ENCODE measurements around the gene EMX2.

The EMX2 gene

GRCh38 chr10:117550599-117551329 lies 8.2 kb downstream of the EMX2 start:
- H3K79me2 ChIP-seq (ENCODE audit: control insufficient read depth, insufficient read depth, low read length, poor library complexity) = no peaks in the 10 kb centered on the region
- no peaks in the 10 kb centered on the region for H3K36me3 ChIP-seq (ENCODE audit: control insufficient read depth in 1 of 2, insufficient read depth in 2 of 2, low read length in 2 of 2)
- no CpG with 5 or more reads among the region's 22 CpGs for WGBS (ENCODE audit: extremely low coverage, insufficient coverage, insufficient read length)

DNA sequence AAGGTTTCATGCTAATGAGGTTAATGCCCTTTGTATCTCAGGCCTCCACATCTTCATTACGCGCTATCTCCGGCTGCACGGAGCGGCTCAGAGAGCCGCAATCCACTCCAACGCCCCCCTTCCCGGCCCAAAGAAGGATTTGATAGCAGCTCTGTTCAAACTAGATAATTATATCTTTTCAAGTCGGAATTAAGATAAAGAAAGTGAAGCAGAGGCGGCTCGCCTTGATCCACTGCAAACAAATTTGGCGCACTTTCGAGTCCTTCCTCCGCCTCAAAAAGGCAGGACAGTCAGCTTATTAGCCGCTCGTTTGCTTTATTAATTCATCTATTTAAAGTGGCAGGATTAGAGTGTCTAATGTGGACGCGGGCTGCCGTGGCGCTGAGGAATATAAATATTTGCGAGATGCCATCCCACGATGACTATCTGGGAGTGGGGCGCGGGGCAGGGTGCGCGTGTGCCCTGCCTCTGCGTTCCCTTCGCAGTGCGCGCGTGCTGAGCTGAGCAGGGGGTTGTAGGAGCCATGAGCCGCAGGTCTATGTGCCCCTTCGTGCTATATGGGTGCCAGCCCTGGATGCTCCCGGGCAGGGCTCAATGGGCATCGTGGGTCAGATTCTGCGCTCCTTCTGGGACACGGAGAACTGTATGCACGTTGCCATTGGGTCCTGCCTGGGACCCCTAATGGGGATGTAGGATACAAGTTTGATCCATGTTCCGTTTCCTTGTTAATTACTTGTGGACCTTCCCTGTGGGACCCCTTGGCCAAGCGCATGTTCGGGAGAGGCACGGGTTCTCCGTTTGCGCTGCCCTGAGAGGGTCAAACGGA lies 9.0 kb downstream of the EMX2 start:
- Histone ChIP-seq H3K9me3 (ENCODE audit: insufficient read depth, low read depth, low read length) (peaks cover 13% of the 10 kb centered on the region), H3K79me1 (ENCODE audit: low read length) (no peaks in the 10 kb centered on the region)

More at GRCh38 chr10:117550599-117551329, 8.2 kb downstream of the EMX2 start:
- H4K12ac ChIP-seq (ENCODE audit: low read depth, low read length) = no peak overlapping the region
- peaks cover 13% of the 10 kb centered on the region for H3K9me3 ChIP-seq (ENCODE audit: insufficient read depth, low read depth, low read length)
- H4K8ac ChIP-seq (ENCODE audit: low read depth, low read length) = no peak overlapping the region
- H2AK5ac ChIP-seq (ENCODE audit: low read length) = no peak overlapping the region
- H3K4ac ChIP-seq (ENCODE audit: low read depth, low read length) = no peak overlapping the region
- H3K4me1 ChIP-seq (ENCODE audit: control insufficient read depth in 1 of 2, insufficient read depth in 2 of 2, low read length in 2 of 2) = peaks cover 4 to 8% of the 10 kb centered on the region in 2 experiments
- H3K27ac ChIP-seq (ENCODE audit: low read depth, low read length) = no peak overlapping the region
- H3K9ac ChIP-seq (ENCODE audit: low read length) = no peak overlapping the region
- H3K4me2 ChIP-seq (ENCODE audit: low read length) = no peak overlapping the region
- H3K4me3 ChIP-seq (ENCODE audit: low read depth, low read length) = no peak overlapping the region
- DNase-seq = no peak
- H2AFZ ChIP-seq (ENCODE audit: insufficient read depth, low read length, poor library complexity) = no peak overlapping the region
- H3K23ac ChIP-seq (ENCODE audit: low read length) = no peak overlapping the region
- no peak overlapping the region for H2BK5ac ChIP-seq (ENCODE audit: low read depth, low read length, poor library complexity)
- H3K18ac ChIP-seq (ENCODE audit: low read length) = no peak overlapping the region
- no peak overlapping the region for H4K91ac ChIP-seq (ENCODE audit: low read depth, low read length)
- H3K79me1 ChIP-seq (ENCODE audit: low read length) = no peaks in the 10 kb centered on the region
- H2BK12ac ChIP-seq (ENCODE audit: low read length) = no peak overlapping the region
- H3K27me3 ChIP-seq (ENCODE audit: insufficient read depth, low read length) = peaks cover 87% of the 10 kb centered on the region
- no peak overlapping the region for H3K14ac ChIP-seq (ENCODE audit: low read length)
- no peak overlapping the region for H2BK120ac ChIP-seq (ENCODE audit: insufficient read depth, low read length, poor library complexity)

DNA sequence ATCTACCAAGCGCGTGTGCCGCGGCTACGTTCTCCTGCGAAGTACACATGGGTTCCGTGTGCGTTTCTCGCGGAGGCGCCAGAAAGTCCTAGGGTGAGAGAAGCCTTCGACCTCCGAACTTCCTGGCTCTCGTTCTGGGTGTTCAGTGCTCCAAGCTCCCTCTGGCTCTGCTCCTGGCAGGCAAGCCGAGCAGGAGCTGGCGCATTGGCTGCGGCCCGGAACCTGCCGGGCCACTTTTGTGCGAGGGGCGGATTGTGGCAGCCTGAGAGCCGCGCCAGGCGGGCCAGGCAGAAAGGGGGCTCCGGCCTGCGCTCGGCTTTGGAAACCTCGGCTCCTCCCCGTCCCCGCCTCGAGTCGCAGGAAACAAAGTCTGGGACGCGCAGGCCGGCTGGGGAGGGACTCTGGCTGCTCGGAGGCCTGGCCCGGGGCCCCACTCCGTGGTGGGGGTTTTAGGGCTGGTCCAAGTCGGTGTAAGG lies 9.6 kb downstream of the EMX2 start:
- no peak overlapping the region for H3K23ac ChIP-seq (ENCODE audit: low read length)
- H3K18ac ChIP-seq (ENCODE audit: low read length) = no peak overlapping the region
- peak overlapping the region; percentile 35 for H3K4me2 ChIP-seq (ENCODE audit: low read length)
- no peak overlapping the region for H3K14ac ChIP-seq (ENCODE audit: low read length)
- DNase-seq = no peak
- no peak overlapping the region for H4K12ac ChIP-seq (ENCODE audit: low read depth, low read length)
- H3K27me3 ChIP-seq (ENCODE audit: insufficient read depth, low read length) = peaks cover 73% of the 10 kb centered on the region
- H4K8ac ChIP-seq (ENCODE audit: low read depth, low read length) = no peak overlapping the region
- H3K27ac ChIP-seq (ENCODE audit: low read depth, low read length) = no peak overlapping the region
- no peak overlapping the region for H2AFZ ChIP-seq (ENCODE audit: insufficient read depth, low read length, poor library complexity)
- no peak overlapping the region for H2BK120ac ChIP-seq (ENCODE audit: insufficient read depth, low read length, poor library complexity)
- H2BK12ac ChIP-seq (ENCODE audit: low read length) = no peak overlapping the region
- no peaks in the 10 kb centered on the region for H3K79me1 ChIP-seq (ENCODE audit: low read length)
- no peak overlapping the region for H2AK5ac ChIP-seq (ENCODE audit: low read length)
- WGBS (ENCODE audit: extremely low coverage, insufficient coverage, insufficient read length) = no CpG with 5 or more reads among the region's 39 CpGs
- H3K9ac ChIP-seq (ENCODE audit: low read length) = no peak overlapping the region
- no peak overlapping the region for H3K4ac ChIP-seq (ENCODE audit: low read depth, low read length)
- no peak overlapping the region for H4K91ac ChIP-seq (ENCODE audit: low read depth, low read length)
- no peak overlapping the region for H3K4me3 ChIP-seq (ENCODE audit: low read depth, low read length)
- peaks cover 13% of the 10 kb centered on the region for H3K9me3 ChIP-seq (ENCODE audit: insufficient read depth, low read depth, low read length)
- no peak overlapping the region for H2BK5ac ChIP-seq (ENCODE audit: low read depth, low read length, poor library complexity)
- H3K79me2 ChIP-seq (ENCODE audit: control insufficient read depth, insufficient read depth, low read length, poor library complexity) = no peaks in the 10 kb centered on the region
- H3K36me3 ChIP-seq (ENCODE audit: control insufficient read depth in 1 of 2, insufficient read depth in 2 of 2, low read length in 2 of 2) = no peaks in the 10 kb centered on the region
- peaks cover 4 to 8% of the 10 kb centered on the region in 2 experiments for H3K4me1 ChIP-seq (ENCODE audit: control insufficient read depth in 1 of 2, insufficient read depth in 2 of 2, low read length in 2 of 2)

More for the DNA sequence above, 9.0 kb downstream of the EMX2 start:
- no peak overlapping the region for H3K4ac ChIP-seq (ENCODE audit: low read depth, low read length)
- no peaks in the 10 kb centered on the region for H3K79me2 ChIP-seq (ENCODE audit: control insufficient read depth, insufficient read depth, low read length, poor library complexity)
- no peak overlapping the region for H2BK120ac ChIP-seq (ENCODE audit: insufficient read depth, low read length, poor library complexity)
- no peak overlapping the region for H3K18ac ChIP-seq (ENCODE audit: low read length)
- no peak overlapping the region for H4K8ac ChIP-seq (ENCODE audit: low read depth, low read length)
- no peaks in the 10 kb centered on the region for H3K36me3 ChIP-seq (ENCODE audit: control insufficient read depth in 1 of 2, insufficient read depth in 2 of 2, low read length in 2 of 2)
- DNase-seq = no peak
- H3K4me3 ChIP-seq (ENCODE audit: low read depth, low read length) = peak overlapping the region; percentile 25
- no peak overlapping the region for H3K9ac ChIP-seq (ENCODE audit: low read length)
- H3K27ac ChIP-seq (ENCODE audit: low read depth, low read length) = no peak overlapping the region
- H2BK12ac ChIP-seq (ENCODE audit: low read length) = no peak overlapping the region
- no peak overlapping the region for H3K23ac ChIP-seq (ENCODE audit: low read length)
- H4K12ac ChIP-seq (ENCODE audit: low read depth, low read length) = no peak overlapping the region
- H3K4me1 ChIP-seq (ENCODE audit: control insufficient read depth in 1 of 2, insufficient read depth in 2 of 2, low read length in 2 of 2) = peaks cover 4 to 8% of the 10 kb centered on the region in 2 experiments
- peaks cover 79% of the 10 kb centered on the region for H3K27me3 ChIP-seq (ENCODE audit: insufficient read depth, low read length)
- peak overlapping the region; percentile 35 for H3K4me2 ChIP-seq (ENCODE audit: low read length)
- H2AFZ ChIP-seq (ENCODE audit: insufficient read depth, low read length, poor library complexity) = no peak overlapping the region
- no peak overlapping the region for H2AK5ac ChIP-seq (ENCODE audit: low read length)
- H4K91ac ChIP-seq (ENCODE audit: low read depth, low read length) = no peak overlapping the region
- no CpG with 5 or more reads among the region's 45 CpGs for WGBS (ENCODE audit: extremely low coverage, insufficient coverage, insufficient read length)
- H3K14ac ChIP-seq (ENCODE audit: low read length) = no peak overlapping the region
- no peak overlapping the region for H2BK5ac ChIP-seq (ENCODE audit: low read depth, low read length, poor library complexity)

- Histone ChIP-seq H4K12ac (ENCODE audit: low read depth, low read length) (no peak overlapping the region), H3K36me3 (ENCODE audit: control insufficient read depth in 1 of 2, insufficient read depth in 2 of 2, low read length in 2 of 2) (no peaks in the 10 kb centered on the region), H4K91ac (ENCODE audit: low read depth, low read length) (no peak overlapping the region), H2BK12ac (ENCODE audit: low read length) (no peak overlapping the region), H3K9ac (ENCODE audit: low read length) (no peak overlapping the region), H3K4ac (ENCODE audit: low read depth, low read length) (no peak overlapping the region), H2AFZ (ENCODE audit: insufficient read depth, low read length, poor library complexity) (no peak overlapping the region), H3K79me2 (ENCODE audit: control insufficient read depth, insufficient read depth, low read length, poor library complexity) (no peaks in the 10 kb centered on the region), H3K4me3 (ENCODE audit: low read depth, low read length) (no peak overlapping the region), H3K14ac (ENCODE audit: low read length) (no peak overlapping the region), H3K9me3 (ENCODE audit: insufficient read depth, low read depth, low read length) (peaks cover 13% of the 10 kb centered on the region), H3K23ac (ENCODE audit: low read length) (no peak overlapping the region), H3K4me1 (ENCODE audit: control insufficient read depth in 1 of 2, insufficient read depth in 2 of 2, low read length in 2 of 2) (peaks cover 4 to 8% of the 10 kb centered on the region in 2 experiments), H3K79me1 (ENCODE audit: low read length) (no peaks in the 10 kb centered on the region), H3K27ac (ENCODE audit: low read depth, low read length) (no peak overlapping the region), H3K4me2 (ENCODE audit: low read length) (peak overlapping the region; percentile 35), H3K27me3 (ENCODE audit: insufficient read depth, low read length) (peaks cover 67% of the 10 kb centered on the region), H4K8ac (ENCODE audit: low read depth, low read length) (no peak overlapping the region), H3K18ac (ENCODE audit: low read length) (no peak overlapping the region), H2BK120ac (ENCODE audit: insufficient read depth, low read length, poor library complexity) (no peak overlapping the region), H2AK5ac (ENCODE audit: low read length) (no peak overlapping the region), H2BK5ac (ENCODE audit: low read depth, low read length, poor library complexity) (no peak overlapping the region)
- no peak for DNase-seq
- whole genome bisulfite sequencing (ENCODE audit: extremely low coverage, insufficient coverage, insufficient read length) = no CpG with 5 or more reads among the region's 13 CpGs
Observed at GRCh38 chr10:117552701-117553141, 10.2 kb downstream of the EMX2 start.
